Ascending aorta (tissue), 2 donors: ENCODE data around the gene CDRT15L2. TPM values are rescaled to one million over a fixed set of nuclear protein-coding genes. Genes with fewer than 3 reads are reported as not detected.
"Not testable (repeated sequence)": the region's sequence is repeated elsewhere in the genome, so short reads cannot be mapped to it uniquely, and the experiment has no call there.

ENCODE experiments used
- DNase-seq, 2 donors: peaks; one replicate each; pipeline ENCODE4 v3.0.0-alpha.2; 2019; ENCODE audit warnings: low spot score in 2 of 2
- H3K27ac ChIP-seq, 2 donors: fragments of 200-600 bp; sonication (generic); one replicate each; pipeline ENCODE4 v1.5.1; 2016 to 2017; ENCODE audit warnings: mild to moderate bottlenecking in 1 of 2
- H3K27me3 ChIP-seq: fragments of 200-600 bp; sonication (generic); one replicate; pipeline ENCODE4 v1.5.1; 2017
- H3K36me3 ChIP-seq, 2 donors: fragments of 200-600 bp; sonication (generic); one replicate each; pipeline ENCODE4 v1.5.1; 2016
- H3K4me1 ChIP-seq, 2 donors: fragments of 200-600 bp; sonication (generic); one replicate each; pipeline ENCODE4 v1.5.1; 2016 to 2017; ENCODE audit warnings: mild to moderate bottlenecking in 1 of 2
- H3K4me3 ChIP-seq, 2 donors: fragments of 200-600 bp; sonication (generic); one replicate each; pipeline ENCODE4 v1.5.1; 2016 to 2017; ENCODE audit warnings: mild to moderate bottlenecking in 1 of 2
- H3K9me3 ChIP-seq, 2 donors: fragments of 200-600 bp; sonication (generic); one replicate each; pipeline ENCODE4 v1.5.1; 2016
- CTCF ChIP-seq, 3 experiments: fragments of 200-600 bp in 2 of 3; fragments of 450-650 bp in 1 of 3; sonication (generic) in 2 of 3; IDR thresholded peaks; one replicate each; pipeline ENCODE4 v1.5.1; 2016 to 2019; ENCODE audit warnings: antibody characterized with exemption in 3 of 3, mild to moderate bottlenecking in 1 of 3, moderate library complexity in 1 of 3
- intact Hi-C: fragments of 100-400 bp; cut with DNase I; formaldehyde crosslinking; loops from one replicate; pipeline ENCODE4 v1.15.1; 2023
- total RNA-seq: library from RNA; depleted of rRNA; stranded (reverse); fragments of >200 nt; gene quantifications from one replicate; pipeline ENCODE4 v1.1.0, GENCODE V29; 2016

CDRT15L2 gene
- total RNA-seq, 1 donor from 2014 or later, result not detected

GRCh38 chr17:20589454-20589810 lies 9.9 kb downstream of the CDRT15L2 start:
- intact Hi-C loops, H3K36me3 ChIP-seq, H3K4me3 ChIP-seq, DNase-seq, H3K4me1 ChIP-seq, H3K9me3 ChIP-seq, H3K27ac ChIP-seq, H3K27me3 ChIP-seq: not testable (repeated sequence)

- H3K4me1 ChIP-seq, H3K27ac ChIP-seq, H3K9me3 ChIP-seq, H3K36me3 ChIP-seq, DNase-seq, H3K27me3 ChIP-seq, intact Hi-C loops, H3K4me3 ChIP-seq: not testable (repeated sequence)
Observed at GRCh38 chr17:20591040-20591439, 11.5 kb downstream of the CDRT15L2 start.

DNA sequence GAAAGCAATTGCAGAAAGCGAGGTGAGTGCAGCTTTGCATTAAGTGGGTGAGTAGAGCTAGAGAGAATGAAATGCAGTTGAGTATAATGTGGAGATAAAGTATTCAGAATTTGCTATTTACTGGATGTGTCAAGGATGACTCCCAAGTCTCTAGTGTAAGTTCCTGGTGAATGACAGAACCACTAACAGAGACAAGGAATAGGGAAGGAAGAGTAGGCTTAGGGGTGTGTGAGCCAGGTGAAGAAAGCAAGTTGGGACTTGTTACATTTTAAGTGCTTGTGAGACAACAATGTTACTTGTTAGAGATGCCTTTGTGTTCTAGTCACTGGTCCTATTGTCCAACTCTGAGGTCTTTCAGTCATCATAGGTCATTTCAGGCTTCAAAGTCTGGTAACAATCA lies 26.0 kb downstream of the CDRT15L2 start:
- intact Hi-C loops, DNase-seq: not testable (repeated sequence)

DNA sequence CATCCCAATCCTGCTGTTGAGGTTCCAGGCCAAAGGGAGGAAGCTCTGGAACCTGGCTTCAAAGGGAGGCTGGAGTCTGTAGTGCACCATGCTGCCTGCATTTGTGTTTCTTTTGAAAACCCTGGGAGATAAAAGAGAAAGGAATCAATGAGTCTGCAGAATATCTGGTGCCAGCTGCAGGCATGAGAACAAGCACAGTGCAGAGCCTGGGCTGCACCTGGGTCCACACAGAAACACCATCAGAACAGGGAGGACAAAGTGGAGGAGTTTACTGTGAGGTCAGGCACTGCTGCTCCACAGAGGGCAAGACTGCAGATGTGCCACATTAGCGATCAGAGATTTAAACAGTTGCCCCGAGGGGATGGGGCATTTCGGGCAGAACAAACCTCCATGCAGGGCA lies 30.0 kb downstream of the CDRT15L2 start:
- intact Hi-C loops, H3K27me3 ChIP-seq: not testable (repeated sequence)

More for the DNA sequence above, 26.0 kb downstream of the CDRT15L2 start:
- not testable (repeated sequence) for H3K9me3 ChIP-seq, H3K36me3 ChIP-seq, H3K27ac ChIP-seq, H3K27me3 ChIP-seq, H3K4me3 ChIP-seq, H3K4me1 ChIP-seq

GRCh38 chr17:20611309-20611708 lies 31.8 kb downstream of the CDRT15L2 start:
- intact Hi-C loops, result no loop called here
- no peak for TF ChIP-seq CTCF (IDR thresholded peaks at IDR 0.05)
- Histone ChIP-seq H3K27ac (no peak overlapping the region), H3K4me1 (no peaks in the 10 kb centered on the region), H3K27me3 (no peaks in the 10 kb centered on the region), H3K9me3 (no peaks in the 10 kb centered on the region), H3K36me3 (no peaks in the 10 kb centered on the region), H3K4me3 (no peak overlapping the region)
- no peak for DNase-seq

More for the DNA sequence above, 30.0 kb downstream of the CDRT15L2 start:
- H3K27ac ChIP-seq, H3K4me3 ChIP-seq, H3K4me1 ChIP-seq, H3K9me3 ChIP-seq, DNase-seq, H3K36me3 ChIP-seq: not testable (repeated sequence)

DNA sequence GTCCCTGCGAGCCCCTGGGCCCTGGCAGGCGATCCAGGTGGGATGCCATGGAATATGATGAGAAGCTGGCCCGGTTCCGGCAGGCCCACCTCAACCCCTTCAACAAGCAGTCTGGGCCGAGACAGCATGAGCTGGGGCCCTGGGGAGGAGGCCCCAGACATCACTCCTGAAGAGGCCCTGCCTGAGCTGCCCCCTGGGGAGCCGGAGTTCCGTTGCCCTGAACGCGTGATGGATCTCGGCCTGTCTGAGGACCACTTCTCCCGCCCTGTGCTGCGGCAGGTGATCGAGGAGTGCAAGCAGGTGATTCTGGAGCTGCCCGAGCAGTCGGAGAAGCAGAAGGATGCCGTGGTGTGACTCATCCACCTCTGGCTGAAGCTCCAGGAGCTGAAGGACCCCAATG lies 33.1 kb downstream of the CDRT15L2 start:
- Histone ChIP-seq H3K27ac (no peak overlapping the region), H3K4me3 (no peak overlapping the region), H3K27me3 (no peaks in the 10 kb centered on the region), H3K4me1 (no peaks in the 10 kb centered on the region), H3K9me3 (no peaks in the 10 kb centered on the region), H3K36me3 (no peaks in the 10 kb centered on the region)
- intact Hi-C loops, result no loop called here
- no peak for DNase-seq
- no peak for TF ChIP-seq CTCF (IDR thresholded peaks at IDR 0.05)

- Histone ChIP-seq H3K27ac (no peak overlapping the region), H3K9me3 (no peaks in the 10 kb centered on the region), H3K4me1 (no peaks in the 10 kb centered on the region), H3K27me3 (no peaks in the 10 kb centered on the region), H3K4me3 (no peak overlapping the region), H3K36me3 (no peaks in the 10 kb centered on the region)
- intact Hi-C loops, result no loop called here
- DNase-seq, result no peak
- TF ChIP-seq CTCF (IDR thresholded peaks at IDR 0.05), result no peak
Observed at GRCh38 chr17:20613248-20613647, 33.7 kb downstream of the CDRT15L2 start.

DNA sequence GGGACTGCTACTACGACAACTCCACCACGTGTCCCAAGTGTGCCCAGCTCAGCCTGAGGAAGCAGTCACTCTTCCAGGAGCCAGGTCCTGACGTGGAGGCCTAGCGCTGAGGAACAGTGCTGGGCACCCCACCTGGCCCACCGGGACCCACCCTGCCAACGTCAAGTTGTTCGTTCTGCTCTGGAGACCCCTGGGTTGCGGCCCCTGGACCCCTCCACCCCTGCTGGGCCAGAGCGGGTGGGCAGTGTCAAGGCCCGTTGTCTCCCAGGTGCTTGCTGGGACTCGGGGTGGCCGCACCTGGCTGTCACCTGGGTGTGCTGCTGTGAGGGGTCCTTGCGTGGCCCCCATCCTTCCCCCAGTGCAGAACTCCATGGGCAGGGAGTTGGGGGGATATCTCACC lies 34.4 kb downstream of the CDRT15L2 start:
- Histone ChIP-seq H3K4me3 (no peak overlapping the region), H3K36me3 (no peaks in the 10 kb centered on the region), H3K4me1 (no peaks in the 10 kb centered on the region), H3K27me3 (no peaks in the 10 kb centered on the region), H3K27ac (no peak overlapping the region), H3K9me3 (no peaks in the 10 kb centered on the region)
- intact Hi-C loops, result no loop called here
- no peak for DNase-seq
- no peak for TF ChIP-seq CTCF (IDR thresholded peaks at IDR 0.05)

DNA sequence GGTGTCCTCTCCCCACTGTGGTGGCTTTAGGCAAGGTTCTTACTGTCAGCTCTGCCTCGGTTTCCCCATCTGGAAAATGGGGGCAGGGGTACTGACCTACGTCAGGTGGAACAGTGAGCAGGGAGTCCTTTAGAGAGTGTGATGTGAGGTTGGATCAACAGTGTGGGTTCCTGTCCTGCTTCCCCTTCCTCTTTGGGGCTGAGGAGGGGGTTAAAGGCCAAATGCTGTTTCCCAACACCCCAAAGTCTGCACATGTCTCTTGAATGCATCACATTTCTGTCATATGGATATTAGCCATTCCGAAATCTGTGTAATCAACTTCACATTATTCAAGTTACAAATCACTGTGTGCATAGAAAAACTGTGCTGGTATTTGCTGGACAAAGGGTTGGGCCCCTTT lies 35.9 kb downstream of the CDRT15L2 start:
- not testable (repeated sequence) for H3K36me3 ChIP-seq

More for the DNA sequence above, 35.9 kb downstream of the CDRT15L2 start:
- intact Hi-C loops, H3K4me3 ChIP-seq, H3K27ac ChIP-seq, H3K9me3 ChIP-seq, H3K27me3 ChIP-seq, DNase-seq, H3K4me1 ChIP-seq: not testable (repeated sequence)
